ENCODE measurements around the gene SBNO2.

GRCh38 chr19:1134431-1134830 is 39.6 kb downstream of the SBNO2 start:
- no peak for TF ChIP-seq EZH2phosphoT487 (IDR thresholded peaks at IDR 0.05; ENCODE audit: low read length)
- TF ChIP-seq CTCF (IDR thresholded peaks at IDR 0.05; ENCODE audit: low read length) = no peak
